Glomerular endothelial cell (primary cell): ENCODE data around the gene ANKRA2. TPM values are rescaled to one million over a fixed set of nuclear protein-coding genes. Genes with fewer than 3 reads are reported as not detected.

Experiments used
- DNase-seq: peaks from one replicate; pipeline ENCODE4 v3.0.0-alpha.2; 2011; ENCODE audit warnings: low read depth, low spot score; ENCODE audit errors: extremely low read depth
- total RNA-seq: library from RNA; depleted of rRNA; stranded (reverse); fragments of >200 nt; gene quantifications from 2 replicates; pipeline ENCODE4 v1.2.3, GENCODE V29; 2015

The ANKRA2 gene
- total RNA-seq, 1 donor from 2014 or later = 11.8 TPM

- DNase-seq = no peak
These were observed 58.4 kb downstream of the ANKRA2 start for GRCh38 chr5:73507062-73507461.

DNA sequence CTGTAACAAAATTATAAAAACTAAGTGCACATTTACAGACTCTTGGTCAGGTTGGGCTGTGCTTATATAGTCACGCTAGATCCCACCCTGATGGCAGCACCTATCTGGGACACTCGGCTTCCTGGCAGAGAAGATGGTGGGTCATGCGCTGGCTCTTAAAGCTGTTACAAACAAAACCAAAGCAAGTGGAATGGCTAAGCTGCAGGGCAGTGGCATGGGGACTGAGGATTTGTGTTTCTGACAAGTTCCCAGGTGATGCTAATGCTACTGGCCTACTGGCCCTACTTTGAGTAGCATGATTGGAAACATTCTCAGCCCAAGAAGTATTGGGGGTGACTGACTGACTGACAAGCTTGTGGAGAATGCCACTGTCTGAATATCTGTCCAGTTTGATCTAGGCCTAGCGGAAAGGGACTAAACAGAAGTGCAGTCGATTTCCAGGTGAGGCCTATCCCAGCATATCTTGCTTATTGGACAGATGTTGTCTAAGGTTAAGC is 58.9 kb downstream of the ANKRA2 start:
- DNase-seq = no peak

Other genes starting within 250 kb of the ANKRA2 start
- 10.8 and 16.8 TPM in 2 replicates for gene FOXD1, start 116.9 kb downstream of the ANKRA2 start, total RNA-seq
- gene BTF3, start 67.2 kb downstream of the ANKRA2 start, total RNA-seq = 456 and 556 TPM in 2 replicates
- 9.5 and 16.5 TPM in 2 replicates for gene UTP15, start 104 bp upstream of the ANKRA2 start, total RNA-seq
- gene ARHGEF28, start 60.6 kb upstream of the ANKRA2 start, total RNA-seq = 83.0 and 143 TPM in 2 replicates